HG03025 (cell line): ENCODE measurements around the gene SRGAP2B.
"Not testable (repeated sequence)": the region's sequence is repeated elsewhere in the genome, so short reads cannot be mapped to it uniquely, and the experiment has no call there.

ENCODE experiments used
- ATAC-seq: cut with Tn5 transposase; IDR thresholded peaks from one replicate; pipeline ENCODE4 v1.9.1; 2021; ENCODE audit warnings: mild to moderate bottlenecking, moderate library complexity; ENCODE audit not compliant: unreplicated experiment, low FRiP score

SRGAP2B gene

GRCh38 chr1:145093517-145094149, 1.5 kb downstream of the SRGAP2B start:
- ATAC-seq = not testable (repeated sequence)

- ATAC-seq = not testable (repeated sequence)
Measured at GRCh38 chr1:145082483-145083255, 12.5 kb downstream of the SRGAP2B start.

GRCh38 chr1:145080193-145080592, 14.9 kb downstream of the SRGAP2B start:
- ATAC-seq = not testable (repeated sequence)

- not testable (repeated sequence) for ATAC-seq
Measured at GRCh38 chr1:145079737-145080136, 15.4 kb downstream of the SRGAP2B start.

- ATAC-seq = not testable (repeated sequence)
Measured at GRCh38 chr1:145078787-145079370, 16.2 kb downstream of the SRGAP2B start.

GRCh38 chr1:145077872-145078786, 17.0 kb downstream of the SRGAP2B start:
- ATAC-seq = not testable (repeated sequence)

GRCh38 chr1:145076877-145077276, 18.3 kb downstream of the SRGAP2B start:
- not testable (repeated sequence) for ATAC-seq

GRCh38 chr1:145074021-145074559, 21.0 kb downstream of the SRGAP2B start:
- ATAC-seq = not testable (repeated sequence)

GRCh38 chr1:145071569-145071968, 23.6 kb downstream of the SRGAP2B start:
- ATAC-seq = not testable (repeated sequence)

GRCh38 chr1:145066486-145066885, 28.6 kb downstream of the SRGAP2B start:
- ATAC-seq = not testable (repeated sequence)

- not testable (repeated sequence) for ATAC-seq
Measured at GRCh38 chr1:145065194-145065826, 29.8 kb downstream of the SRGAP2B start.

- not testable (repeated sequence) for ATAC-seq
Measured at GRCh38 chr1:145063941-145064648, 31.0 kb downstream of the SRGAP2B start.

- ATAC-seq = not testable (repeated sequence)
Measured at GRCh38 chr1:145063285-145063684, 31.8 kb downstream of the SRGAP2B start.

GRCh38 chr1:145058184-145058583, 36.9 kb downstream of the SRGAP2B start:
- ATAC-seq = not testable (repeated sequence)

GRCh38 chr1:145055217-145055760, 39.8 kb downstream of the SRGAP2B start:
- ATAC-seq = peak; percentile 99

- not testable (repeated sequence) for ATAC-seq
Measured at GRCh38 chr1:145053428-145053827, 41.7 kb downstream of the SRGAP2B start.

GRCh38 chr1:145052019-145052776, 42.9 kb downstream of the SRGAP2B start:
- not testable (repeated sequence) for ATAC-seq
